H54 (cell line): Measurements from ENCODE around the gene CDIPT.
"Not testable (repeated sequence)": the region's sequence is repeated elsewhere in the genome, so short reads cannot be mapped to it uniquely, and the experiment has no call there.

Experiments
- DNase-seq: peaks from one replicate; pipeline ENCODE4 v3.0.0; 2011; ENCODE audit warnings: low spot score, mixed read lengths; ENCODE audit not compliant: insufficient read length
- FAIRE-seq: peaks from 3 replicates; lab custom pipeline; 2011; peaks lifted over from hg19 to GRCh38; lab: Jason Lieb, UNC
- POLR2A ChIP-seq: IDR thresholded peaks from 2 replicates; pipeline ENCODE4 v1.6.1; 2011; ENCODE audit warnings: low read depth, mild to moderate bottlenecking, low read length

The CDIPT gene

DNA sequence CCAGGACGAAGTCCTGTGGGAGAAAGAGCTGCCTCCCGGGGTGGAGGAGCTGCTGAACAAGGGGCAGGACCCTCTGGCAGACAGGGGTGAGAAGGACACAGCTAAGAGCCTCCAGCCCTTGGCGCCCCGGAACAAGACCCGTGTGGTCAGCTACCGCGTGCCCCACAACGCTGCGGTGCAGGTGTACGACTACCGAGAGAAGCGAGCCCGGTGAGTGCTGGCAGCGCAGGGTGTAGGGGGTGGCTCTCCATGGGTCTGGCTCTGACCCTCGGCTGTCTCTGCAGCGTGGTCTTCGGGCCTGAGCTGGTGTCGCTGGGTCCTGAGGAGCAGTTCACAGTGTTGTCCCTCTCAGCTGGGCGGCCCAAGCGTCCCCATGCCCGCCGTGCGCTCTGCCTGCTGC is 21.4 kb downstream of the CDIPT start:
- FAIRE-seq (no peak), DNase-seq (no peak)
- TF ChIP-seq POLR2A, result no peak

DNA sequence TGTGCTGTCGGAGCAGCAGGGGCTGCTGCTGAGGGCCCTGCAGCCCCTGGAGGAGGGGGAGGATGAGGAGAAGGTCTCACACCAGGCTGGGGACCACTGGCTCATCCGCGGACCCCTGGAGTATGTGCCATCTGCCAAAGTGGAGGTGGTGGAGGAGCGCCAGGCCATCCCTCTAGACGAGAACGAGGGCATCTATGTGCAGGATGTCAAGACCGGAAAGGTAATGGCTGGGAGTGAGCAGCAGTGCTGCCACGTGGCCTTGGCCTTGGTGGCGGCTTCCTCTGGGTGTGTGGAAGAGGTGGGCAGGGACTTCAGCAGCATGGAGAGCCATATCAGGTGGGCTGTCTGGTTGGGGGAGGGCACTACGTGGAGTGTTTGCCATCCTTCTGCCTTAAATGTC is 22.8 kb downstream of the CDIPT start:
- DNase-seq (no peak), FAIRE-seq (no peak)
- no peak for TF ChIP-seq POLR2A

DNA sequence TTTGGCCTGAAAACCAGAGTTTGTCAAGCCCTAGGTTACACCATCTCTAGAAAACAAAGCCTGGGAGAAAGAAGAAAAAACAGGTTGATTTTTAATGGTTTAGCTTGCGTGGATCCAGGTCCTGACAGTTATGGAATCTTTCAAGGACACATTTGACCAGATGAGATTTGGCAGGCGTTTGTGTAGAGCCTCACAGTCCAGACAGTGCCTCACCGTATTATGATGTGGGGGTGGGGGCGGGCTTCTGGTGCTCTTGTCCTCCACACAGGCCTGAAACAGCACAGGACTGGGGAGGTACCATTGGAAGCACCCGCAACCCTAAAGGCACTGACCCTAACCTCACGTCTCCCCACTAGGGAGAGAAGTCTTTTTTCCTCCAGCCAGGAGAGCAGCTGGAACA is 23.2 kb downstream of the CDIPT start:
- no peak for DNase-seq
- no peak for TF ChIP-seq POLR2A
- FAIRE-seq, result no peak

DNA sequence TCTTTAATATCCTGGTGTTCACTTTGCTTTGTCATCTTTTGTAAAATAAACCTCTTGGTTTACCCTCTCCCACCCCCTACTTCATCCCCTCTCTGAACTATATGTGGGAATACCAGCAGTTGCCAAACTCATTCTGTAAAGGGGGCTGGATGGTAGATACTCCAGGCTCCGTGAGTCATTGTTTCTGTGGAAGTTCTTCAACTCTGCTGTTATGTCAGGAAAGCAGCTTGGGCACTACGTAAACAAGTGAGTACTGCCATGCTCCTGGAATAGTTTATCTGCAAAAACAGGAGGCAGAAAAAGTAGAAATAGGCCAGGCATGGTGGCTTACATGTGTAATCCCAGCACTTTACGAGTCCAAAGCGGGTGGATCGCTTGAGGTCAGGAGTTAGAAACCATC is 25.2 kb downstream of the CDIPT start:
- DNase-seq, result no peak
- no peak for FAIRE-seq
- no peak for TF ChIP-seq POLR2A

DNA sequence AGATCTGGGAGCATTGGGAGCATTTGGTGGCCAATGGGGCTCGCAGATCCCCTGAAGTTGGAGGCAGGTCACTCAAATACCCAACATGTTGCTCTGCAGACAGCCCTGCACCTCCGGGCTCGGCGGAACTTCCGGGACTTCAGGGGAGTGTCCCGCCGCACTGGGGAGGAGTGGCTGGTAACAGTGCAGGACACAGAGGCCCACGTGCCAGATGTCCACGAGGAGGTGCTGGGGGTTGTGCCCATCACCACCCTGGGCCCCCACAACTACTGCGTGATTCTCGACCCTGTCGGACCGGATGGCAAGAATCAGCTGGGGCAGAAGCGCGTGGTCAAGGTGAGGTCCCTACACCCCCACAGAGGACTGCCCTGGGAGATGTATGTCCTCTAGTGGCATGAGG is 26.4 kb downstream of the CDIPT start:
- no peak for TF ChIP-seq POLR2A

DNA sequence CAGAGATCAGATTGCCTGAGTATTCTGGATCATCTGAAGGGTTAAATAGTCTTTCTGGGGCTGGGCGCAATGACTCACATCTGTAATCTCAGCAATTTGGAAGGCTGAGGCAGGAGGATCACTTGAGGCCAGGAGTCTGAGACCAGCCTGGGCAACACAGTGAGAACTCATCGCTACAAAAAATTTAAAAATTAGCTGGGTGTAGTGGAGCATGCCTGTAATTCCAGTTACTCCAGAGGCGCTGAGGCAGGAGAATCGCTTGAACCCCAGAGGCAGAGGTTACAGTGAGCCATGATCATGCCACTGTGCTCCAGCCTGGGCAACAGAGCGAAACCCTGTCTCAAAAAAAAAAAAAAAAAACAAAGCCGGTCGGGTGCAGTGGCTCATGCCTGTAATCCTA is 27.1 kb downstream of the CDIPT start:
- DNase-seq (no peak), FAIRE-seq (no peak)
- TF ChIP-seq POLR2A, result no peak

More for the DNA sequence above, 26.4 kb downstream of the CDIPT start:
- no peak for DNase-seq
- no peak for FAIRE-seq

DNA sequence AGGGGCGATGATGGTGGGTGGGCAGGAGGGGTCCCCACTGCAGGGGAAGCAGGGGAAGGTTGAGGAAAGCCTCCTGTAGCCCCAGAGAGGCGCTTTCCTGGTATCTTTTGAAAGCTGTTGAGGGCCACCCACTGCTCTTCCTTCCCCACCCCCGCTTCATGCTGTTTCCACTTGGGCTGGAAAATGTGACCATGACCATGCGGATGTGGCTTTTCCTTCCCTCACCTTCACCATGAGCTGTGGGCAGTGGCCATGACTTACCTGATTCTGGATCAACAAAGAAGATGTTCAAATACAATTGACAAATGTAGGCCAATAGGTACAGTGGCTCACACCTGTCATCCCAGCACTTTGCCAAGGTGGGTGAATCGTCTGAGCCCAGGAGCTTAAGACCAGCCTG is 28.9 kb downstream of the CDIPT start:
- FAIRE-seq, result no peak
- DNase-seq, result no peak
- TF ChIP-seq POLR2A, result no peak

DNA sequence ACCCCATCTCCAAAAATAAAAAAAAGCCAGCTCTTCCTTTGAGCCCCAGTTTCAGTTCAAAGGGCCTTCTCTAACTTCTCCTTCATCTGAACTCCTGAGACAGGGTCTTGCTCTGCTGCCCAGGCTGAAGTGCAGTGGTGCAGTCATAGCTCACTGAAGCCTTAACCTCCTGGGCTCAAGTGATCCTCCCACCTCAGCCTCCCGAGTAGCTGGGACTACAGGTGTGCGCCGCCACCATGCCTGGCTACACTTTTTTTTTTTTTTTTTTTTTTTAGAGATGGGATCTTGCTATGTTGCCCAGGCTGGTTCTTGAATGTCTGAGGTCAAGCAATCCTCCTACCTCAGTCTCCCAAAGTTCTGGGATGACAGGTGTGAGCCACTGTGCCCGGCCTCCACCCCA is 29.8 kb downstream of the CDIPT start:
- not testable (repeated sequence) for DNase-seq, FAIRE-seq

DNA sequence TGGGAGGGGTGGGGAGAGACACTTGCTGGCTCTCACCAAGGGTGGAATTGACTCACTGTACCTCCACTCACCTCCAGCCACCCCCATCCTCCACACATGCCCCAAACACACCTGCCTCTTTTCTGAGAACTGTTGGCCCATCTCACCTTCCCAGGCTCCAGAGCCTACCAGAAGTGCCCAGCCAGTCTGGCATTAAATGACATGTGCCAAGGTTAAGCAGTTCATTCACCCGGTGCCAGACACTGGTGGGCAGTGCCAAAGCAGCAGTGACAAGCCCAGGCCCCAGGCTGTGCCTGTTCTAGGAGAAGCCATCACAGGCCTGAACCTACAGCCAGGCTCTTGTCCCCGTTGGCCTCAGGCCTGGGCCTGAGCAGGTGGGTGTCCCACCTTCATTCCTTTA is 31.5 kb downstream of the CDIPT start:
- FAIRE-seq, result no peak
- no peak for TF ChIP-seq POLR2A
- DNase-seq, result no peak

DNA sequence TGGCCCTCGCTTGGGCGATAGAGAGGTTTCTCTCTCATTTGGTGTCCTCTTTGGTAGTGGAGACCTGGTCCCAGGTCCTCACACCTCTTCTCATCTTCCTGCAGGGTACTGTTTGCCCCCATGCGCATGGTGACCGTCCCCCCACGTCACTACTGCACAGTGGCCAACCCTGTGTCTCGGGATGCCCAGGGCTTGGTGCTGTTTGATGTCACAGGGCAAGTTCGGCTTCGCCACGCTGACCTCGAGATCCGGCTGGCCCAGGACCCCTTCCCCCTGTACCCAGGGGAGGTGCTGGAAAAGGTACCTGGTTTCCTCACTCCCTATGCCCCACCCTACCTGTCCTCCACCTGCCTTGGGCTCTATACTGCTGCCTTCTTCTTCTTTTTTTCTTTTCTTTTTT is 32.3 kb downstream of the CDIPT start:
- TF ChIP-seq POLR2A, result no peak
- FAIRE-seq, result no peak
- DNase-seq, result no peak

DNA sequence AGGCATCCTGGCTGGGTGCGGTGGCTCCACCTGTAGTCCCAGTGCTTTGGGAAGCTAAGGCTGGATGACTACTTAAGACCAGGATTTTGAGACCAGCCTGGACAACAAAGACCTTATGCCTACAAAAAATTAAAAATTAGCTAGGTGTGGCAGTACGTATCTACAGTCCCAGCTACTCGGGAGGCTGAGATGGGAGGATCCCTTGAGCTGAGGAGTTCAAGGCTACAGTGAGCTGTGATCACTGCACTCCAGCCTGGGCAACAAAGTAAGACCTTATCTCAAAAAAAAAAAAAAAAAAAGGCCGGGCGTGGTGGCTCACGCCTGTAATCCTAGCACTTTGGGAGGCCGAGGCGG is 36.7 kb downstream of the CDIPT start:
- DNase-seq, result no peak
- TF ChIP-seq POLR2A, result no peak
- FAIRE-seq, result no peak

DNA sequence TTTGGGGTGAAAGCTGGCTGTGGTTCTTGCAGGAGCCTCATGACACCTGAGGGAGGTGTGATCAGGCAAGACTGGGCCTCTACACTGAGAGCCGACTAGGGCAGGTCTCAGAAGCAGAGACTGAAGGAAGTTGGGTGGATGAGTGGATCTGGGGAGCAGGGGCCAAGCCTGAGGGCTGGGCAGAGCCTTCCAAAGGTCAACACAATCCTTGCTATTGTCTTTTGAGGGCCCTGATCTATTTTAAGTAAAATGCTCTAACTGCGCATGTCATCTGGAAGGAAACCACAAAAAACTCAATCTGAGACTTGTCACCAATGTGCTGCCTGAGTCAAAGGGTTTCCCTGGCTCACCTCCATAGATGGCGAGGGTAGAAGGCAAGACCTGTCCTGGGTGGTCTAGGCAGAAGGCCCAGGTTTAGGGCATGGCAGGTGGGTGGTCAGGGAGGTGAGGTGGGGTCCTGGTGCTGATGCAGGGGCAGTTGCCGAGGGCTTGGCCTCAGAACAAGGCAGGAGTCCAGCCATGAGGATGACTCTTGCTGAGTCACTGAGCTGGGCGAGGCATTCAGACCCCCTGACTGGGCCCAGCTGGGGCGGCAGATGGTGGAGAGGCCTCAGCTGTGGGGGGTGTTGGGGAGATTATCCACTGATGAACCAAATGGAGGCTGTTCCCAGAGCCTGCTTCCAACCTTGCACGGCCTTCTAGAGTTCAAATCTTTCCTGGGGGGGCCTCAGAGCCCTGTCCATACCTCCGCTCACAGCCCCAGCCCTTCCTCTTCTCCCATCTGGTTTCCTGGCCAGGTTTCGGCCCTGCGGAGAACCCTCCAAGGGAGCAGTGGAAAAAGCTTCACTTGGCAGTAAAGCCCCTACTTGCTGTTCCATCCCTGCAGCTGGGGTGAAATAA is 37.6 kb downstream of the CDIPT start:
- FAIRE-seq (peak; percentile 78), DNase-seq (peak; percentile 78)
- TF ChIP-seq POLR2A, result no peak; the same call in 1 of the 2 replicates

DNA sequence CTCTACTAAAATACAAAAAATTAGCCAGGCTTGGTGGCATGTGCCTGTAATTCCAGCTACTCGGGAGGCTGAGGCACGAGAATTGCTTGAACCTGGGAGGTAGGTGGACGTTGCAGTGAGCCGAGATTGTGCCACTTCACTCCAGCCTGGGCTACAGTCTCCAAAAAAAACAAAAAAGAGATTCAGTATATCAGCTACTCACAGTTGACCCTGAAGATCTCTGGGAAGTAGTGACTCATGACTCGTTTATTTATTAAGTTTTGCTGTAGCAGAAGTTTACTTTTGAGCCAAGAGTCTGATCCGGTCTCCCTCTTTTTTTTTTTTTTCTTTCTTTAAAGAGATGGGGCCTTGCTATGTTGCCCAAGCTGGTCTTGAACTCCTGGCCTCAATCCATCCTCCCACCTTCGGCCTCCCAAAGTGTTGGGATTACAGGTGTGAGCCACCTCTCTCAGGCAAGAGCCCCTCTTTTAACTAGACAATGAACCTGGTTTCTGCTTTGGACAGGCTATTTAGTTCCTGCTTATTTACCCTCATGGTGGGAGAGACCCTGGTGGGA is 38.4 kb downstream of the CDIPT start:
- no peak for TF ChIP-seq POLR2A
- DNase-seq, result no peak
- no peak for FAIRE-seq

DNA sequence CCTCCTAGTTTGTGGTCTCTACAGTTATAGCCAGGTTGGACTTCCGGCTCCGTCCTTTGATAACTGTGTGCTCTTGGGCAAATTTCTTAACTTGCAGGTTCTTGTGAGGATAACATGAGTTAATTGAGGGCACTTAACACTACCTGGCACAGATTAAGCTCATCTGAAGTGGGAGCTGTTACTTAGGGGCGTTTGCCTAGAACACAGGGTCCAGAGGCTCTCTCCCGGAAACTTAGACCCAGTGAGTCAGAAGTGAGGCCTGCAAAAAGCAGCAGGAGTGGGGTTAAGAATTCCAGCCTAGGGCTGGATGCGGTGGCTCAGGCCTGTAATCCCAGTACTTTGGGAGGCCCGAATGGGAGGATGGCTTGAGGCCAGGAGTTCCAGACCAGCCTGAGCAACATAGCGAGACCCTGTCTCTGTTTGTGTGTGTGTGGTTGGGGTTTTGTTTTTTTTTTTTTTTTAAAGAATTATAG is 41.3 kb downstream of the CDIPT start:
- no peak for FAIRE-seq

More for the DNA sequence above, 41.3 kb downstream of the CDIPT start:
- TF ChIP-seq POLR2A, result no peak
- DNase-seq, result no peak
